GM21390 (cell line): Measurements from ENCODE around the gene SCYL1.
A peak's percentile ranks its signal among the peaks of the same experiment; 100 is the strongest.

Experiments used
- ATAC-seq: cut with Tn5 transposase; IDR thresholded peaks from one replicate; pipeline ENCODE4 v1.9.1; 2021; ENCODE audit not compliant: unreplicated experiment

Gene SCYL1

DNA sequence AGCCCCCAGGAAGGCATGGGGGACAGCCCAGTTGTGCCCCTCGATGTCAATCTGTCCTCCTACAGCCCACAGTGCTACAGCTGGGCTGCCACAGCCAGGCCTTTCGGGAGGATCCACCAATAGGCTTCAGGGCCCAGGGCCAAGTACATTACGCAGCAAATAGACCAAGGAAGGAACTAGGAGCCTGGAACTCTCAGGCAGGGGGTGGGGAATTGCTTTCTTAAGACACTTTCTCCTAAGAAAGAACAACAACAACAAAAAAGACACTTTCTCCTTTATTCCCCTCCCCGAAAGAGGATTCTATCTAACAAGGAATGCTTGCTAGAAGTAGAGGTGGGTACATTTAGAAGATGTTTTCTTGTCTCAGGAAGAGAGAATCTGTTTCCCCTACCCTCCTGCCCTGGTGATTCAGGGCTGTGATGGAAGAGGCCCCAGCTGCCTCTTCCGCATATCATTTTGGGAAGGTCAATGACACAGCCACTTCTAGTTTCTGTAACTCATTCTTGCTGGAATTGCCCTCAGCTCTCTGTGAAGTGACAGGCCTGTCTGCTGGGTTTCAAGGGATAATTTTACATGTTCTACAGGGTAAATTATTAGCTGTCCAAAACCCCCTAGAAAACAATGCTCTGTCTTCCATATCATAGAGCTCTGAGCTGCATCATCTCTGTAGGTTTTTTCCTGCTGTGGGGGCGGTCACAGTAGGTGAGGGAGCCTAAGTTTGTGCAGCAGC, 32.1 kb upstream of the SCYL1 start:
- no peak for ATAC-seq

DNA sequence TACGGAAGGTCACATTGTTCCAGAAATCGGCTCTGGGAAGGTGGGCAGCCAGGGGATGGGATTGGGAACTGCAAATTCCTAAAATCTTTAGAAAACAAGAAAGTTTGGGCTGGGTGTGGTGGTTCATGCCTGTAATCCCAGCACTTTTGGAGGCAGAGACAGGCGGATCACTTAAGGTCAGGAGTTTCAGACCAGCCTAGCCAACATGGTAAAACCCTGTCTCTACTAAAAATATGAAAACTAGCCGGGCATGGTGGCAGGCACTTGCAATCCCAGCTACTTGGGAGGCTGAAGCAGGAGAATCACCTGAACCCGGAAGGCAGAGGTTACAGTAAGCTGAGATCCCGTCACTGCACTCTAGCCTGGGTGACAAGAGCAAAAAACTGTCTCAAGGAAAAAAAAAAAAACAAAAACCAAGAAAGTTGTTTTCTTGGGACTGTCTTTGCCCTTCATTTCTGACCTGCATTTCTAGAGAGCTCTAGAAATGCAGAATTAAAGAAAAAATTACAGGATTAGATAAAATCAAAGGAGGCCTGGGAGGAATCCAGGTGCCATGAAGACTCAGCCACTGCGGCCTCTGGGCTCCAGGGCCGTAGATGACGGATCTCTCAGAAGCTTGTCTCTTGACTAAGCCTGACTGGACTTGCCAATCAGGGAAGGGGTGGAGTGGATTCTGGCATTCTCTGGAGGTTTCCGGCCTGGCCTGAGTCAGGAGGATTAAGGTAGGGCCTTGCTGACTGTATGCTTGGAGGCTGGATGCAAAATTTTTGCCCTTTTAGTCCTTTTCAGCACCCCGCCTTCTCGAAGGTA, 31.3 kb upstream of the SCYL1 start:
- no peak for ATAC-seq

DNA sequence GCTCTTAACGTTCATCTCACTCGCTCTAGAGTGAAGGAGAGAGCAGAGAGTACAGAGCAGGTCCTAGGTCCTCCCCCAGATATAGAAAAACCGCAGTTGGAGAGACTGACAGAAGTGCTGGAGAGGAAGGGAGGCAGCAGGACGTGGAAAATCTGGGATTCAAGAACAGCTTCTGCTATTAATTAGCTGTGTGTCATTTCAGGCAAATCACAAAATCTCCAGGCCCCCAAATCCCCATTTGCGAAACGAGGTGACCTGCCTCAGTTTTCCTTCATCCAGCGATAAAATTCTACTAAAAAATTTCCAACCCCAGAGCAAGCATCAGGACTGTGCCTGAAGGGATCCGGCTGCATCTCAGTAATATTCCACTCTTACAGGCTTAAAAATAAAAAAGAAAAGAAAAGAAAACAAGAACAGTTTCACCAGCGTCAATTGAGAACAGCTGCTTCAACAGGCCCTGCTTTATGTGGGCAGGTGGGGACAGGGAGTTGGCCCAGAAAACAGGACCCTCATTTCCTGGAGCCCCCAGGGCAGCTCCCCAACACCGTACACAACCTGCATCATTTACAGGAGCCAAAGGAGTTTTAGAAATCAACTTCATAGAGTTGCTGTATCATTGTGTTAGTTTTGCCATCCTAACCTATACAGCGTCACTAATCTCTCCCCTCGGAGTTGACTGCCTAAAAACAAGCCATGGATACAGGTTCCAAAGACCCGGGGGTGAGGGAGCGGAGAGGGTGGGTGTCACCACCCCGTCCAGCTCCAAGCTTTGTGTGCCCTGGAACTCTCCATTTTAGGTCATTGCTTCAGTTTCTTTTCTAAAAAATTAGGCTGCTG, 28.4 kb upstream of the SCYL1 start:
- ATAC-seq, result no peak

DNA sequence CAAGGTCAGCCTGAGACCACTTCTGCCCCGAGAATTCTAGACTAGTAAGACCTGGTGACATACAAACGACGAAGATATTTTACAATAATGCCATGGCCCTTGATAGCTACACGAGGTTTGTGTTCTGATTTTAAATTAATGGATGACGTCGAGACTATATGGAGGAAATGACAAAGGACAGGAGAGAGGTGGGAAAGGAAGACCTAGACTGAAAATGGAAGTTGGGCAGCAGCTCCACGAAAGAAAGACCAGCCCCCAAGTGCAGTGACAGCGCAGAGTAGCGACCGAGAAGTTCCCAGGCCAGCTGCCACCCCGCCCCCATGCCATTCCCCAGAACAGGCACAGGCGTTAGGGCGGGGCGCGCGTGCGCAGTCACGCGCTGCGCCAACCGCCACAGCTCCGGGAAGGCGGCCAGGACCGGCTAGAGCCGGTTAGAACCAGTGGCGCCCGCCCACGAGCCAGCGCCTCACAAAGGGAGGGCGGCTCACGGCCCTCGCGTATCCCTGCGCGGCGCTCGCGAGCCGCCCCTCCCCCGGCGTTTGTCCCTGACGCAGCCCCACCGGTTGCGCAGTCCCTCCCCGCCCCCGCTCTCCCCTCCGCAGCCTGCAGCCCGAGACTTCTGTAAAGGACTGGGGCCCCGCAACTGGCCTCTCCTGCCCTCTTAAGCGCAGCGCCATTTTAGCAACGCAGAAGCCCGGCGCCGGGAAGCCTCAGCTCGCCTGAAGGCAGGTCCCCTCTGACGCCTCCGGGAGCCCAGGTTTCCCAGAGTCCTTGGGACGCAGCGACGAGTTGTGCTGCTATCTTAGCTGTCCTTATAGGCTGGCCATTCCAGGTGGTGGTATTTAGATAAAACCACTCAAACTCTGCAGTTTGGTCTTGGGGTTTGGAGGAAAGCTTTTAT, 27.5 kb upstream of the SCYL1 start:
- ATAC-seq, result peak; percentile 59

DNA sequence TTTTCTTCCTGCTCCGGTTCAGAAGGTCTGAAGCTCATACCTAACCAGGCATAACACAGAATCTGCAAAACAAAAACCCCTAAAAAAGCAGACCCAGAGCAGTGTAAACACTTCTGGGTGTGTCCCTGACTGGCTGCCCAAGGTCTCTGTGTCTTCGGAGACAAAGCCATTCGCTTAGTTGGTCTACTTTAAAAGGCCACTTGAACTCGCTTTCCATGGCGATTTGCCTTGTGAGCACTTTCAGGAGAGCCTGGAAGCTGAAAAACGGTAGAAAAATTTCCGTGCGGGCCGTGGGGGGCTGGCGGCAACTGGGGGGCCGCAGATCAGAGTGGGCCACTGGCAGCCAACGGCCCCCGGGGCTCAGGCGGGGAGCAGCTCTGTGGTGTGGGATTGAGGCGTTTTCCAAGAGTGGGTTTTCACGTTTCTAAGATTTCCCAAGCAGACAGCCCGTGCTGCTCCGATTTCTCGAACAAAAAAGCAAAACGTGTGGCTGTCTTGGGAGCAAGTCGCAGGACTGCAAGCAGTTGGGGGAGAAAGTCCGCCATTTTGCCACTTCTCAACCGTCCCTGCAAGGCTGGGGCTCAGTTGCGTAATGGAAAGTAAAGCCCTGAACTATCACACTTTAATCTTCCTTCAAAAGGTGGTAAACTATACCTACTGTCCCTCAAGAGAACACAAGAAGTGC, 26.7 kb upstream of the SCYL1 start:
- ATAC-seq, result no peak

DNA sequence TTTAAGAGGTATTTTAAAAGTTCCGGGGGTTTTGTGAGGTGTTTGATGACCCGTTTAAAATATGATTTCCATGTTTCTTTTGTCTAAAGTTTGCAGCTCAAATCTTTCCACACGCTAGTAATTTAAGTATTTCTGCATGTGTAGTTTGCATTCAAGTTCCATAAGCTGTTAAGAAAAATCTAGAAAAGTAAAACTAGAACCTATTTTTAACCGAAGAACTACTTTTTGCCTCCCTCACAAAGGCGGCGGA, 26.2 kb upstream of the SCYL1 start:
- ATAC-seq, result no peak

DNA sequence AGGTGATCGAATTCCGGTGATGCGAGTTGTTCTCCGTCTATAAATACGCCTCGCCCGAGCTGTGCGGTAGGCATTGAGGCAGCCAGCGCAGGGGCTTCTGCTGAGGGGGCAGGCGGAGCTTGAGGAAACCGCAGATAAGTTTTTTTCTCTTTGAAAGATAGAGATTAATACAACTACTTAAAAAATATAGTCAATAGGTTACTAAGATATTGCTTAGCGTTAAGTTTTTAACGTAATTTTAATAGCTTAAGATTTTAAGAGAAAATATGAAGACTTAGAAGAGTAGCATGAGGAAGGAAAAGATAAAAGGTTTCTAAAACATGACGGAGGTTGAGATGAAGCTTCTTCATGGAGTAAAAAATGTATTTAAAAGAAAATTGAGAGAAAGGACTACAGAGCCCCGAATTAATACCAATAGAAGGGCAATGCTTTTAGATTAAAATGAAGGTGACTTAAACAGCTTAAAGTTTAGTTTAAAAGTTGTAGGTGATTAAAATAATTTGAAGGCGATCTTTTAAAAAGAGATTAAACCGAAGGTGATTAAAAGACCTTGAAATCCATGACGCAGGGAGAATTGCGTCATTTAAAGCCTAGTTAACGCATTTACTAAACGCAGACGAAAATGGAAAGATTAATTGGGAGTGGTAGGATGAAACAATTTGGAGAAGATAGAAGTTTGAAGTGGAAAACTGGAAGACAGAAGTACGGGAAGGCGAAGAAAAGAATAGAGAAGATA, 25.7 kb upstream of the SCYL1 start, which contains the start of gene MALAT1:
MALAT1 (plus strand) TSS at position 69 of the 736 bp plus-strand sequence.
- no peak for ATAC-seq

DNA sequence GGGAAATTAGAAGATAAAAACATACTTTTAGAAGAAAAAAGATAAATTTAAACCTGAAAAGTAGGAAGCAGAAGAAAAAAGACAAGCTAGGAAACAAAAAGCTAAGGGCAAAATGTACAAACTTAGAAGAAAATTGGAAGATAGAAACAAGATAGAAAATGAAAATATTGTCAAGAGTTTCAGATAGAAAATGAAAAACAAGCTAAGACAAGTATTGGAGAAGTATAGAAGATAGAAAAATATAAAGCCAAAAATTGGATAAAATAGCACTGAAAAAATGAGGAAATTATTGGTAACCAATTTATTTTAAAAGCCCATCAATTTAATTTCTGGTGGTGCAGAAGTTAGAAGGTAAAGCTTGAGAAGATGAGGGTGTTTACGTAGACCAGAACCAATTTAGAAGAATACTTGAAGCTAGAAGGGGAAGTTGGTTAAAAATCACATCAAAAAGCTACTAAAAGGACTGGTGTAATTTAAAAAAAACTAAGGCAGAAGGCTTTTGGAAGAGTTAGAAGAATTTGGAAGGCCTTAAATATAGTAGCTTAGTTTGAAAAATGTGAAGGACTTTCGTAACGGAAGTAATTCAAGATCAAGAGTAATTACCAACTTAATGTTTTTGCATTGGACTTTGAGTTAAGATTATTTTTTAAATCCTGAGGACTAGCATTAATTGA, 25.0 kb upstream of the SCYL1 start:
- ATAC-seq, result no peak

DNA sequence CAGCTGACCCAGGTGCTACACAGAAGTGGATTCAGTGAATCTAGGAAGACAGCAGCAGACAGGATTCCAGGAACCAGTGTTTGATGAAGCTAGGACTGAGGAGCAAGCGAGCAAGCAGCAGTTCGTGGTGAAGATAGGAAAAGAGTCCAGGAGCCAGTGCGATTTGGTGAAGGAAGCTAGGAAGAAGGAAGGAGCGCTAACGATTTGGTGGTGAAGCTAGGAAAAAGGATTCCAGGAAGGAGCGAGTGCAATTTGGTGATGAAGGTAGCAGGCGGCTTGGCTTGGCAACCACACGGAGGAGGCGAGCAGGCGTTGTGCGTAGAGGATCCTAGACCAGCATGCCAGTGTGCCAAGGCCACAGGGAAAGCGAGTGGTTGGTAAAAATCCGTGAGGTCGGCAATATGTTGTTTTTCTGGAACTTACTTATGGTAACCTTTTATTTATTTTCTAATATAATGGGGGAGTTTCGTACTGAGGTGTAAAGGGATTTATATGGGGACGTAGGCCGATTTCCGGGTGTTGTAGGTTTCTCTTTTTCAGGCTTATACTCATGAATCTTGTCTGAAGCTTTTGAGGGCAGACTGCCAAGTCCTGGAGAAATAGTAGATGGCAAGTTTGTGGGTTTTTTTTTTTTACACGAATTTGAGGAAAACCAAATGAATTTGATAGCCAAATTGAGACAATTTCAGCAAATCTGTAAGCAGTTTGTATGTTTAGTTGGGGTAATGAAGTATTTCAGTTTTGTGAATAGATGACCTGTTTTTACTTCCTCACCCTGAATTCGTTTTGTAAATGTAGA, 24.3 kb upstream of the SCYL1 start:
- ATAC-seq, result no peak

DNA sequence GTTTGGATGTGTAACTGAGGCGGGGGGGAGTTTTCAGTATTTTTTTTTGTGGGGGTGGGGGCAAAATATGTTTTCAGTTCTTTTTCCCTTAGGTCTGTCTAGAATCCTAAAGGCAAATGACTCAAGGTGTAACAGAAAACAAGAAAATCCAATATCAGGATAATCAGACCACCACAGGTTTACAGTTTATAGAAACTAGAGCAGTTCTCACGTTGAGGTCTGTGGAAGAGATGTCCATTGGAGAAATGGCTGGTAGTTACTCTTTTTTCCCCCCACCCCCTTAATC, 23.8 kb upstream of the SCYL1 start:
- no peak for ATAC-seq

DNA sequence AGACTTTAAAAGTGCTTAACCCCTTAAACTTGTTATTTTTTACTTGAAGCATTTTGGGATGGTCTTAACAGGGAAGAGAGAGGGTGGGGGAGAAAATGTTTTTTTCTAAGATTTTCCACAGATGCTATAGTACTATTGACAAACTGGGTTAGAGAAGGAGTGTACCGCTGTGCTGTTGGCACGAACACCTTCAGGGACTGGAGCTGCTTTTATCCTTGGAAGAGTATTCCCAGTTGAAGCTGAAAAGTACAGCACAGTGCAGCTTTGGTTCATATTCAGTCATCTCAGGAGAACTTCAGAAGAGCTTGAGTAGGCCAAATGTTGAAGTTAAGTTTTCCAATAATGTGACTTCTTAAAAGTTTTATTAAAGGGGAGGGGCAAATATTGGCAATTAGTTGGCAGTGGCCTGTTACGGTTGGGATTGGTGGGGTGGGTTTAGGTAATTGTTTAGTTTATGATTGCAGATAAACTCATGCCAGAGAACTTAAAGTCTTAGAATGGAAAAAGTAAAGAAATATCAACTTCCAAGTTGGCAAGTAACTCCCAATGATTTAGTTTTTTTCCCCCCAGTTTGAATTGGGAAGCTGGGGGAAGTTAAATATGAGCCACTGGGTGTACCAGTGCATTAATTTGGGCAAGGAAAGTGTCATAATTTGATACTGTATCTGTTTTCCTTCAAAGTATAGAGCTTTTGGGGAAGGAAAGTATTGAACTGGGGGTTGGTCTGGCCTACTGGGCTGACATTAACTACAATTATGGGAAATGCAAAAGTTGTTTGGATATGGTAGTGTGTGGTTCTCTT, 23.2 kb upstream of the SCYL1 start:
- no peak for ATAC-seq

DNA sequence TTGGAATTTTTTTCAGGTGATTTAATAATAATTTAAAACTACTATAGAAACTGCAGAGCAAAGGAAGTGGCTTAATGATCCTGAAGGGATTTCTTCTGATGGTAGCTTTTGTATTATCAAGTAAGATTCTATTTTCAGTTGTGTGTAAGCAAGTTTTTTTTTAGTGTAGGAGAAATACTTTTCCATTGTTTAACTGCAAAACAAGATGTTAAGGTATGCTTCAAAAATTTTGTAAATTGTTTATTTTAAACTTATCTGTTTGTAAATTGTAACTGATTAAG, 22.7 kb upstream of the SCYL1 start:
- ATAC-seq, result no peak

DNA sequence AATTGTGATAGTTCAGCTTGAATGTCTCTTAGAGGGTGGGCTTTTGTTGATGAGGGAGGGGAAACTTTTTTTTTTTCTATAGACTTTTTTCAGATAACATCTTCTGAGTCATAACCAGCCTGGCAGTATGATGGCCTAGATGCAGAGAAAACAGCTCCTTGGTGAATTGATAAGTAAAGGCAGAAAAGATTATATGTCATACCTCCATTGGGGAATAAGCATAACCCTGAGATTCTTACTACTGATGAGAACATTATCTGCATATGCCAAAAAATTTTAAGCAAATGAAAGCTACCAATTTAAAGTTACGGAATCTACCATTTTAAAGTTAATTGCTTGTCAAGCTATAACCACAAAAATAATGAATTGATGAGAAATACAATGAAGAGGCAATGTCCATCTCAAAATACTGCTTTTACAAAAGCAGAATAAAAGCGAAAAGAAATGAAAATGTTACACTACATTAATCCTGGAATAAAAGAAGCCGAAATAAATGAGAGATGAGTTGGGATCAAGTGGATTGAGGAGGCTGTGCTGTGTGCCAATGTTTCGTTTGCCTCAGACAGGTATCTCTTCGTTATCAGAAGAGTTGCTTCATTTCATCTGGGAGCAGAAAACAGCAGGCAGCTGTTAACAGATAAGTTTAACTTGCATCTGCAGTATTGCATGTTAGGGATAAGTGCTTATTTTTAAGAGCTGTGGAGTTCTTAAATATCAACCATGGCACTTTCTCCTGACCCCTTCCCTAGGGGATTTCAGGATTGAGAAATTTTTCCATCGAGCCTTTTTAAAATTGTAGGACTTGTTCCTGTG, 22.1 kb upstream of the SCYL1 start:
- ATAC-seq, result no peak

DNA sequence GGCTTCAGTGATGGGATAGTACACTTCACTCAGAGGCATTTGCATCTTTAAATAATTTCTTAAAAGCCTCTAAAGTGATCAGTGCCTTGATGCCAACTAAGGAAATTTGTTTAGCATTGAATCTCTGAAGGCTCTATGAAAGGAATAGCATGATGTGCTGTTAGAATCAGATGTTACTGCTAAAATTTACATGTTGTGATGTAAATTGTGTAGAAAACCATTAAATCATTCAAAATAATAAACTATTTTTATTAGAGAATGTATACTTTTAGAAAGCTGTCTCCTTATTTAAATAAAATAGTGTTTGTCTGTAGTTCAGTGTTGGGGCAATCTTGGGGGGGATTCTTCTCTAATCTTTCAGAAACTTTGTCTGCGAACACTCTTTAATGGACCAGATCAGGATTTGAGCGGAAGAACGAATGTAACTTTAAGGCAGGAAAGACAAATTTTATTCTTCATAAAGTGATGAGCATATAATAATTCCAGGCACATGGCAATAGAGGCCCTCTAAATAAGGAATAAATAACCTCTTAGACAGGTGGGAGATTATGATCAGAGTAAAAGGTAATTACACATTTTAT, 21.4 kb upstream of the SCYL1 start:
- no peak for ATAC-seq

DNA sequence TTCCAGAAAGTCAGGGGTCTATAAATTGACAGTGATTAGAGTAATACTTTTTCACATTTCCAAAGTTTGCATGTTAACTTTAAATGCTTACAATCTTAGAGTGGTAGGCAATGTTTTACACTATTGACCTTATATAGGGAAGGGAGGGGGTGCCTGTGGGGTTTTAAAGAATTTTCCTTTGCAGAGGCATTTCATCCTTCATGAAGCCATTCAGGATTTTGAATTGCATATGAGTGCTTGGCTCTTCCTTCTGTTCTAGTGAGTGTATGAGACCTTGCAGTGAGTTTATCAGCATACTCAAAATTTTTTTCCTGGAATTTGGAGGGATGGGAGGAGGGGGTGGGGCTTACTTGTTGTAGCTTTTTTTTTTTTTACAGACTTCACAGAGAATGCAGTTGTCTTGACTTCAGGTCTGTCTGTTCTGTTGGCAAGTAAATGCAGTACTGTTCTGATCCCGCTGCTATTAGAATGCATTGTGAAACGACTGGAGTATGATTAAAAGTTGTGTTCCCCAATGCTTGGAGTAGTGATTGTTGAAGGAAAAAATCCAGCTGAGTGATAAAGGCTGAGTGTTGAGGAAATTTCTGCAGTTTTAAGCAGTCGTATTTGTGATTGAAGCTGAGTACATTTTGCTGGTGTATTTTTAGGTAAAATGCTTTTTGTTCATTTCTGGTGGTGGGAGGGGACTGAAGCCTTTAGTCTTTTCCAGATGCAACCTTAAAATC, 20.8 kb upstream of the SCYL1 start:
- ATAC-seq, result no peak
